Measurements from ENCODE around the gene UQCRC2.
"Not testable (repeated sequence)": the region's sequence is repeated elsewhere in the genome, so short reads cannot be mapped to it uniquely, and the experiment has no call there.

The UQCRC2 gene

DNA sequence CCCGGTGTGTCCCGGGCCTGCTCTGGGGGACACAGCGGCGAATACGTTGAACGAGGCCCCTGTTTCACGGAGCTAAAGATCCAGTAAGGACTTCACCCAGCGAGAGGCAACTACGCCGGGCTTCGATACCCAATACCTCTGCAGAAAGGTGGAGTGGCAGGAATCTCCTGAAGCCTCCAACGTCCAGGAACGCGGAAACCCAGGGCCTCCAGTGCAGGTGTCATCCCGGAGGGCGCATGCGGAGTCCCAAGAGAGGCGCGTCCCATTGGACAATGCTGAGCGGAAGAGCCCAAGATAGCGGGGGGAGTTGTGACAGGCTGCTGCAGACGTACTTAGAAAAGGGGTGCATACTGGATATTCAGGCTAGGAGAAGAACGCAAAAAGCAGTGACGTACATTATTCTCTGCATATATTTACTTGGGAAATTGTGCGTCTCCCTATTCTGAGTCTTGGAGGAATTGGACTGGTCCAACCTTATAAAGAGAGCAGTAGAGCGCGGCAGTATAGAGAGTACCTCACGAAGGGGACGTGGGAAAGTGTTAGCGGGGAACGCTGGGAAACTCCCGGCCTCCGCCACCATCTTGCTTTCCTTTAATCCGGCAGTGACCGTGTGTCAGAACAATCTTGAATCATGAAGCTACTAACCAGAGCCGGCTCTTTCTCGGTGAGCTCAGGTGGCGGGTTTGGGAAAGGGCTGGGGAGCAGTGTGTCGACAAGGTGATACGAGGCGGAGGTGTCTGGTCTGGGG is at the start of gene UQCRC2:
Gene UQCRC2 (plus strand): TSS at position 569 of the 748 bp plus-strand sequence. CDS start 63 bp downstream, at position 632.
- peak; percentile 90 for DNase-seq (ENCODE audit: low spot score)

DNA sequence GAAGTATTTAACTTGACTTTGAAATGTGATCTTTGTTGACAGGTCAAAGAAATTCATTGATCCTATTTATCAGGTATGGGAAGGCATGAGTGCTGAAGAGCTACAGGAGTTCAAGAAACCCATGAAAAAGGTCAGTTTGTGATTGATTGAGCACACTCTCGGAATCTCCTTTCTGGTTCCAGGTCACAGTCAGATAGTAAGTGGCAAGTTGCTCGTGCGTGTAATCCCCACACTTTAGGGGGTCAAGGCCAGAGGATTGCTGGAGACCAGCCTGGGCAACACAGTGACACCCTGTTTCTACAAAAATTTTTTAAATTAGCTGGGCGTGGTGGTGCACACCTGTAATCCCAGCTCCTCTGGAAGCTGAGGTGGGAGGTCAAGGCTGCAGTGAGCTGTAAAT is 20.5 kb upstream of the UQCRC2 start:
- not testable (repeated sequence) for DNase-seq (ENCODE audit: low spot score)

DNA sequence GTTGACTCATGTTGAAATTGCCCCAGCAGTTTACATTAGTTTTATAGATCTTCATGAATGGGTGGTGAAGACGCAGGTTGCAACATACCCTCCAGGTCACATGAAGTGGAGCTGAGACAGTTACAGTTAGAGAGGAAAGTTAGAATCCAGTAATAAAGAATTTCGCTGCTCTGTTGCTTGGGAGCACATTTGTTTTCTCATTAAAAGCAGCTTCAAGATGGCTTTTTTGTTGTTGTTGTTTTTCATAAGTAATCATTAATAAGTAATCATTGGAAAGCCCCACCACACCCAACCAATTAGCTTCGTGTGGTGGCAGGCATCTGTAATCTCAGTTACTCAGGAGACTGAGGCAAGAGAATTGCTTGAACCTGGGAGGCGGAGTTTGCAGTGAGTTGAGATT is 19.8 kb upstream of the UQCRC2 start:
- DNase-seq (ENCODE audit: low spot score), result not testable (repeated sequence)

DNA sequence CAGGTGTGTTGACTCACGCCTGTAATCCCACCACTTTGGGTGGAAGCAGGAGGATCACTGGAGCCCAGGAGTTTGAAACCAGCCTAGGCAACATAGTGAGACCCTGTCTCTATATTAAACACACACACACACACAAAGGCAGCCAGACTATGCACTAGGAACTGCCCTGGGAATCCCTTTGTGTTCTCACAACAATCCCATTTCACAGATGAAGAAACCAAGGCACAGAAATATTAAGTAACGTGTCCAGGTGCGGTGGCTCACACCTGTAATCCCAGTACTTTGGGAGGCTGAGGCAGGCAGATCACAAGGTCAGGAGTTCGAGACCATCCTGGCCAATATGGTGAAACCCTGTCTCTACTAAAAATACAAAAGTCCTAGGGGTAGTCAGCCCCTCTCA is 19.4 kb upstream of the UQCRC2 start:
- DNase-seq (ENCODE audit: low spot score), result not testable (repeated sequence)

DNA sequence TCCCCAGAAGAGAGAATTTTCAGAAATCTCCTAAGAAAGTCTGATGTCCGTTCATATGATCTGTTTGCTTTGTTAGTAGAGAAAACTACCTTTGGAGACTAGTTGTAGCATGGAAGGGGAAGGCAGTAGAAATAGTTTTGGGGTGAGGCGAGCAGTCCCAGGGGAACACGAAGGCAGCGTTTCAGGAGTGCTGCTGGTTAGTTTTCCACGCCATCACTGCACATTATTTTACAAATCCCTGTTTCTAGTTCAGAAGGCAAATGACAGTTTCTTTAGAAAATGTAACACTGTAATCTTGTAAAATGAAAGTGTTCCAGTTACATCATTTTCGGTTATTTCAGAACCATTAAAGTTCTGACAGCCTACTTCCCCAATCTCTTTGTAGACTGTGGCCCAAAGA is 16.9 kb upstream of the UQCRC2 start:
- DNase-seq (ENCODE audit: low spot score), result not testable (repeated sequence)

DNA sequence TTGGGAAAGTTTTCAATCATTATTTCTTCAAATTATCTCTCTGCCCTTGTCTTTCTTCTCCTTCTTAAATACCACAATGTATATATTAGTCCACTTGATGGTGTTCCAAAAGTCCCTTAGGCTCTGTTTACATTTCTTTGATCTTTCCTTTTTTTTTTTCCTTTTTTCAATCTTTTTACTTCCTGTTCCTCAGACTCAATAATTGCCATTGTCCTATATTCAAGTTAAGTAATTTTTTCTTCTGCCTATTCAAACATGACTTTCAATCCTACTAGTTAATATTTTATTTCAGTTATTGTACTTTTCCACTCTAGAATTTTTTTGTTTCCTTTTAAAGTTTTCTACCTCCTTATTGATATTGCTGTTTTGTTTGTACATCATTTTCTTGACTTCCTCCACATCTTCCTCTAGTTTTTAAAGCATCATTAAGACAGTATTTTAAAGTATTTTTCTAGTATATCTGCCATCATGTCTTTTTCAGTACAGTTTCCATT is 15.8 kb upstream of the UQCRC2 start:
- no peak for DNase-seq (ENCODE audit: low spot score)

DNA sequence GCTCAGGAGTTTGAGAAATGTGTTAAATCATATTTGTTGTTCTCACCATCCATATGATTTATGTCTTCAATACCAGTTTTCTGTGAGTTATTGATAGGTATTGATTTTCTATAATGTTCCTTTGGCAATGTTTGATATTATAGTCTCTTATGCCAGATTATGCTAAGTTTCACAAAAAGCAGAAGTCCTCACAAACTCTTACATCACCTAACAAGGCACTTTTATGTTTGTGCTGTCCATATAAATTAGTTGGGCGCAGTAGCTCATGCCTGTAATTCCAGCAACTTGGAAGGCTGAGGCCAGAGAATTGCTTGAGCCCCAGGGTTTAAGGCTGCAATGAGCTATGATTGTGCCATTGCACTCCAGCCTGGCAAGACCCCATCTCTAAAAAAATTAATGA is 12.6 kb upstream of the UQCRC2 start:
- DNase-seq (ENCODE audit: low spot score), result no peak

DNA sequence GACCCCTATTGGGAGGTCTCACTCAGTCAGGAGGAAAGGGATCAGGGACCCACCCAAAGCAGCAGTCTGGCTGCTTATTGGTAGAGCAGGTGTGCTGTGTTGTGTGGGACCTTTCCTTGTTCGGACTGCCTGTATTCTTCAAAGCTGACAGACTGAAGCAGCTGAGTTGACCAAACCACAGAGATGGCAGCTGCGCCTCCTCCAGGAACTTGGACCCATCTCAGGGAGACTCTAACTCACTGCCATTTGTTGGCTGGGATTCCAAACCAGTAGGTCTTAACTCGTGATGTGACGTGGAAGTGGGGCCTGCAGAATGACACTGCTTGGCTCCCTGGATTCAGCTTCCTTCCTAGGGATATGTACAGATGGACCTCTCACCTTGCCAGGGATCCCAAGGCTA is 9.6 kb upstream of the UQCRC2 start:
- no peak for DNase-seq (ENCODE audit: low spot score)

DNA sequence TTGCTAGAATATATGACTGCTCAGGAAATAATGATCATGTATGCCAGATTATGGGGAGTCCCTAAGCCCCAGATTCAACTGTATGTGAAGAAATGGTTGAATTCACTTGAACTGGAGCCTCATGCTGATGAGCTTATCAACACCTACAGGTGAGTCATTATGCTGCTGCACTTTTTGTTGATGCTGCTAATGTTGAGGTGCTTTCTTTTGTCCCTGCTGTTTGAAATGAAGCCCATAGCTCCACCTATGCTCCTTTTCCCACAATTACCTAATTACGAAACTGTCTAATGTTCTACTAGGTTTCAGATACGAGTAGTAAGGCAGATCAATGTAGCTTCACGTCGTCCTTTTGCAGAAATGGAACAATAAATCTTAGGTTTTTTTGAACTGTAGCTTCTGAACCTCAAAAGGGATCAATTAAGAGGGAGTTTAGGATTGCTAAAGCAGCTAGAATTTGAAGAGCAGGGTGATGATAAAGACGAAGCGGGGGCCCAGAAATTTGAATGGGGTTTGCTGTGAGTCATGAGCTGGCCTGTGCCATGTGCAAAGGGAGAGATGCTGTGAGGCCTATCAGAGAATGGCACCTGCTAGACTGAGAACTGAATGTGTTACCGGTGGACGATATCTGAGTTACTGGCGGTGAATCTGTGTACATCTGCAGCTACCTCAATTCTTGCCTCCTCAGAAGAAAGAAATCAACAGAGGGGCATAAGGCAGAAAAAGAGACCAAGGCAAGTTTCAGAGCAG is 6.1 kb upstream of the UQCRC2 start:
- DNase-seq (ENCODE audit: low spot score), result no peak

DNA sequence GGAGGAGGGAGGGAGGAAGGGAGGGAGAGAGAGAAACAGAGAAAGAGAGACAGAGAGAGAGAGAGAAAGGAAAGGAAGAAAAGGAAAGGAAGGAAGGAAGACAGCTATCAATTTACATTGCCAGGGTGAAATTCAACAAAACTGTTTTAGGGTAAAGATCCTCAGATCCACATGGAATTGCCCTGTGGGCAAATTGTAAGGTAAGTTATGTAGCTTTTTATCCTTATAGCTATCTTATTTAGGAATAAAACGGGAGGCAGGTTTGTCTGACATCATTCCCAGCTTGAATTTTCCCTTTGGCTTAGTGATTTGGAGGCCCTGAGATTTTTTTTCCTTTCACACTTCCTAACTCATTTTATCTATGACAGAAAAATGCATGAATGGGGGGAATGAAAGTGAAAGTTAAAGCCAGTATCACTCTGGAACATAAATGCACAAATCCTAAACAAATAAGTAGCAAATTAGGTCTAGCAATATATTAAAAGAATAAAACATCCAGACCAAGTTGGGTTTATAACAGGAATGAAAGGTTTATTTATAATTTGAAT is 3.4 kb upstream of the UQCRC2 start:
- DNase-seq (ENCODE audit: low spot score), result no peak

DNA sequence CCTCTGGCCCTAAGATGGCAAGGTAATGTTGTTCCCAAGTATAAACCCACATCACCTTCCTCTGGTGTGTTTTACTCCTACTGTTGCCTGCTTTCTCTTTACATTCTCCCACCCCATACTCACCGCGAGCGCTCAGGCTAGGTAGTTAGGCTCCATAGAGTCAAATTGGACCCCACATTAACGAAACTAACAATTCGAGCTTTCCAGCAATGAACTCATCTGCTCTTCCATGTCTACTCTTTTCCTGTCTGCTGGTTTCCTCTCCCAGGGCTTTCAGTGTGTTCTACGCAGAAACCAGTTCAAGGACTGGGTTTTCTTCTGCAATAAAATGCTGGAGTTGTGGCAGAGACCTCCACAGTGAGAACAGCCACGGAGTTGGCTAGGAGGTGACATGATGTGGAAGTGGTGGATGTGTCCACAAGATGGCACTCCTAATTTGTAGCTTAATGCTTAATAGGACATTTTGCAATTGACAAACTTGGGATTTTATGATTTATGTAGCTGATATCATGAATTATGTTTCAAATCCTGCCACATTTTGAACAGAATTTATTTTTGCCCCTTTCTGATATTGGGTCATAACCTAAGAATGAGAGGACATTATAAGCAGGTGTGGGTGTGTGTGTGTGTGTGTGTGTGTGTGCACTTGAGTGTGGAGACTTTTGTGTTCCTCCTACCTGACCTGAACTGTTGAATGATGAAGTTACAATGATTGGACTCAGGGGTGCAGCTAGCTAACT is 2.2 kb upstream of the UQCRC2 start:
- DNase-seq (ENCODE audit: low spot score), result peak; percentile 30

DNA sequence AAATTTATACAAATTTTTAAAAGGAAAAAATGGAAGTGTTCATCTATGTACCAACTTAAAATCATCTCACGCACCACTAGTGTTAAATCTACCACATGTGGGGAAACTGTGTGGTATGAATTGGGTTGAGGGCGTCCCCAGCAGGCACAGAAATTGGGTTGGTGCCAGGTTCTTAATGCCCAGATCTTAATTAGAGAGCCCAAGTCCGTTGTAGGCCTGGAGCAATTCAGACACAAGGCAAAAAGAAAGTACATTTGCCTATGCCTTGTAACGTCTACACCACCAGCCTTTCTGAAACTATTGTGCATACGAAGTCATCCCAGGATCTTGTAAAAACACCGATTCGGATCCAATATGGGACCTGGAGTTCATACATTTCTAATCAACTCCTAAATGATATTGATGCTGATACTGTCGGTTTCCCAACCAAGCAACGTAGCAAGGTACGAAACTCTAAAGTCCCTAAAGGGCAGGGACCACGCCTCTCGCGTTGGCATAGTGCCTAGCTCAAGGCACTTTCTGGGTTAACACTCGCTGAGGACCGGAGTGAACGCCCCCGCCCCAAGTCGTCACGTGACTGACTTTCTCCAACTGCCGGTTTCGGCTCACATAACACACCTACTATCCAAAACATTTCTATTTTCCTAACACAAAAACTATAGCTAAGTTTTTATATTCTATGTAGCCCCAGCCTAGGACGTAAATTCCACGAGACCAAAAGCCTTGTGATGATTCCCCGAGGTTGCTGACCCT is 945 bp upstream of the UQCRC2 start:
- DNase-seq (ENCODE audit: low spot score), result peak; percentile 71

DNA sequence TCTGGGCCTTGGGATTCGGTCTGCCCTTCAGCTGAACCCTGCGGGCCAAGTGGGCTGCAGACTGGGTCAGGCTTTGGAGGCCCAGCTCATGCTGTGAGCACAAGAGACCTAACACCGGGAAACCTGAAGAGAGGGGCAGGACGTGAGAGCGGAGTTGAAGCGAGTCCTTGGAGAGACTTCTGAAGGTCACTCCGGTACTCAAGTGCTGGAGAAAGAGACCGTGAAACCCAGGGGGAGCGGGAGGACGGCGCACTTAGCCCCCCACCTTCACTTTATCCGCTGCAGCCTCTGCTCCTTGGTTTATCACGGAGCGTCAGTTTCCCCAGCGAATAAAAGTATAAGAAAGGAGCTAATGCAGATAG is 361 bp downstream of the UQCRC2 start:
- peak; percentile 26 for DNase-seq (ENCODE audit: low spot score)

DNA sequence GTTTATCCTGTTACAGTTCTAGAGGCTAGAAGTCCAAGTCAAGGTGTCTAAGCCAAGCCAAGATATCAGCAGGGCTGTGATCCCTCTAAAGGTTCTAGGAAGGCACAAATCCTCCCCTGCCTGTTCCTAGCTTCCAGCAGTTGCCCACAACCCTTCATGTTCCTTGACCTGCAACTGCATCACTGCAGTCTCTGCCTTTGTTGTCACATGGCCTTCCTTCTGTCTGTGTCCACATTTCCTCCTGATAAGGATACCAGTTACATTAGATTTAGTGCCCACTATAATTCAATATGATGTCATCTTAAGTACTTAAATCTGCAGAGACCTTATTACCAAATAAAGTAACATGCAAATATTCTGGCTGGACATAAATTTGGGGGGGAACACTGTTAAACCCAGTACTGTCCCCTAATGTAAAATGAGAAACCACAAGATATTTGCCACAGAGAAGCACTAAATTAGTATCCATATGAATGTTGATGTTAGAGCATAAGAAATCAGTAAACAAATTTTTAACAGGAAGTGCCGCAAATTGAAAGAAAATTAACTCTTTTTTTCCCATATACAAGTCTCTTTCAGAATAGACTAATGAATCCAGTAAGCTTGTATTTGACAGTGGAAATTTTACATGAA is 4.7 kb downstream of the UQCRC2 start:
- DNase-seq (ENCODE audit: low spot score), result no peak

DNA sequence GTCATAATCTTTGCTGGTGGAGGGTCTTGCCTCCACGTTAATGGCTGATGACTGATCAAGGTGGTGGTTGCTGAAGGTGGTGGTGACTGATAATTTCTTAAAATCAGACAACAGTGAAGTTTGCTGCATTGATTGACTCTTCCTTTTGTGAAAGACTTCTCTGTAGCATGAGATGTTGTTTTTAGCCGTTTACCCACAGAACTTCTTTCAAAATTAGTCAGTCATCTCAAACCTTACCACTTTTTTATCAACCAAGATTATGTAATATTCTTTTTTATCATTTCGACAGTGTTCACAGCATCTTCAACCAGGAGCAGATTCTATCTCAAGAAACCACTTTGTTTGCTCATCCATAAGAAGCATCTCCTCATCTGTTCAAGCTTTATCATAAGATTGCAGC is 5.9 kb downstream of the UQCRC2 start:
- DNase-seq (ENCODE audit: low spot score), result no peak

DNA sequence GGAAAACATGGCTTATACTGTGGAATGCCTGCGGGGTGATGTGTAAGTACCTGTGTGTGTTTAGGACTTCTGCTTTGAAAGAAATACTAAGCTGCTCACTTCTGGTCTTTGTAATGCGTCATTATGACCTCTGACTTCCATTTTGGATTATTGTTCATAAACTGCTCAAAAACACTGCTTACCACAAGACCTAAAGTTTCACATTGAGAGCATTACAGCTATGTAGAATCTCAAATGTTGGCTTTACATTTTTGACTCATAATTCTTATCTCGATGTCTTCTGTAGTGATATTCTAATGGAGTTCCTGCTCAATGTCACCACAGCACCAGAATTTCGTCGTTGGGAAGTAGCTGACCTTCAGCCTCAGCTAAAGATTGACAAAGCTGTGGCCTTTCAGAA is 9.3 kb downstream of the UQCRC2 start:
- DNase-seq (ENCODE audit: low spot score), result no peak

DNA sequence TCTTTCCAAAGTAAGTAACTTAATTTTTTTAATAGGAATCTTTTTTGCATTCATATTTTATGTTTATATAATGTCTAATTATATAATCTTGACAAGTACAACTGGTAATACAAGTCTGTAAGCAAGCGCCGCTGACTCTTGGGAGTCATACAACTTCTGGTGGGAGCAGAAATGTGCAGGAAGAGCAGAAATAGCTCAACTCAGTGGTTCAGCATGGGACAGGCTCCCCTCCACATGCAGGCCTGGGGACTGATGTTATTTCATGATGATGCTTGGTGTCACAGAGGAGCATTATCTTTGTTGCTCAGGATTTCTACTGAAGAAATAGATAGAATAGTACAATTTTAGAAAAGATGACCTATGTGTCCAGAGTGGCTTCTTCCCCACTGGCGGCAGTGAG is 10.7 kb downstream of the UQCRC2 start:
- DNase-seq (ENCODE audit: low spot score), result no peak

DNA sequence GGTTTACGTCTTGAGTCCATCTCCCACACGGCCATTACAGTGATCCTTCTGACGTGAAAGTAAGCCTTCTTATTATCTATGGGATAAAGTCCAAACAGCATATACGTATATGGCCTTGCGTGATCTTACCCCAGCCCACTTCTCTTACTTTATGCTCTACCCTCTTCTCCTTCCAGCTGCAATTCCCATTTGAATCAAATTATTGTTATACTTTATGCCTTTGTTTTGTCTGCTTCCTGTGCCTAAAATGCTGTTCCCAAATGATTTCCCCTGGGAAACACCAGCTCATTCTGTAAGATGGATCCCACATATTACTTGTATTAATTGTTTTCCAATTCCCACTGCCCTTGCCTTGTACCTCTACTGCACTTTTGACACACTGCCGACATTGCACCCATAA is 11.2 kb downstream of the UQCRC2 start:
- DNase-seq (ENCODE audit: low spot score), result no peak

DNA sequence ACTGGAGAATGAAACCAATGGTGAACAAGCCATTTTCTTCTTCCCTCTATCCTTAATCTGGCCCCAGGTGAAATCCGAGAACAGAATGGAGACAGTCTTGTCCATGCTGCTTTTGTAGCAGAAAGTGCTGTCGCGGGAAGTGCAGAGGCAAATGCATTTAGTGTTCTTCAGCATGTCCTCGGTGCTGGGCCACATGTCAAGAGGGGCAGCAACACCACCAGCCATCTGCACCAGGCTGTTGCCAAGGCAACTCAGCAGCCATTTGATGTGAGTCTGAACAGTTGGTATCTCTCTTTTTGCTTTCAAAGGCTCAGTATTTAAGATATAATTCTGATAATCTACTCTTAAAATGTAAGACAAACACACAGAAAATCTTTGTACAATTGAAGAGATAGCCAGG is 18.7 kb downstream of the UQCRC2 start:
- DNase-seq (ENCODE audit: low spot score), result no peak

DNA sequence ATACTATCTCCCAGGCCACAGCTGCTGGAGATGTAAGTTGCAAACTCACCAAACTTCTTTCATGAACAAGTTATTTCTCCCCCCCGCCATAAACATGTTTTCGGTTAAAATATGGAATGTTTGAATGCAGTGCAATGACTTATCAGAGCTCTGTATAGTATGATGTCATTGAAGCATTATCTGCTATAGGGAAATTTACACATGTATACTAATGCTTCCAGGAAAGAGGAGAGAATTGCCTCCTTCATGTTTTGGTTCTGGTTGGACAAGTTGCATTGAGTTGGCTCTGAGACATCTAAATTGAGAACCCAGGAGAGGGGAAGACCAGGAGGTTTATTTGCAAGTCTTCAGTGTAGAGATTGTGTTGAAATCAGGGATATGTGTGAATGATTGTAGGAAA is 20.8 kb downstream of the UQCRC2 start:
- no peak for DNase-seq (ENCODE audit: low spot score)

DNA sequence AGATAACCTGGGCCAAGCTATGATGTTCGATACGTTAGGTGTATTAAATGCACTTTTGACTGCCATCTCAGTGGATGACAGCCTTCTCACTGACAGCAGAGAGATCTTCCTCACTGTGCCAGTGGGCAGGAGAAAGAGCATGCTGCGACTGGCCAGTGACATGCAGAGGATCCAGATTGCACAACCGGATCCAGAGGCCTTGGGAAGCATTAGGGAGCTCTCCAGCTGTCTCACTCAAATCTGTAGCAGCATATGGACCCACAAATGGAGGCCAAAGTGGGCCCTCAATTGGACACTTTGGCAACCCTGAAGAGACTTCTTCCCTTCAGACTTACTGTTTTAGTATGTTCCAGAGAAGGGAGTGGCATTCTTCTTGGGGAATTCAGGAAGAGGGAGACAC is 26.9 kb downstream of the UQCRC2 start:
- DNase-seq (ENCODE audit: low spot score), result no peak
